NCI-H146 treated with DMSO at 0.1 percent for 48 hours (cell line): ENCODE measurements around the gene TXNRD1.
"Not testable (repeated sequence)": the region's sequence is repeated elsewhere in the genome, so short reads cannot be mapped to it uniquely, and the experiment has no call there.

Source experiments
- DNase-seq: peaks from one replicate; lab custom pipeline; 2025; ENCODE audit not compliant: unreplicated experiment; lab: John Stamatoyannopoulos, UW

The TXNRD1 gene

DNA sequence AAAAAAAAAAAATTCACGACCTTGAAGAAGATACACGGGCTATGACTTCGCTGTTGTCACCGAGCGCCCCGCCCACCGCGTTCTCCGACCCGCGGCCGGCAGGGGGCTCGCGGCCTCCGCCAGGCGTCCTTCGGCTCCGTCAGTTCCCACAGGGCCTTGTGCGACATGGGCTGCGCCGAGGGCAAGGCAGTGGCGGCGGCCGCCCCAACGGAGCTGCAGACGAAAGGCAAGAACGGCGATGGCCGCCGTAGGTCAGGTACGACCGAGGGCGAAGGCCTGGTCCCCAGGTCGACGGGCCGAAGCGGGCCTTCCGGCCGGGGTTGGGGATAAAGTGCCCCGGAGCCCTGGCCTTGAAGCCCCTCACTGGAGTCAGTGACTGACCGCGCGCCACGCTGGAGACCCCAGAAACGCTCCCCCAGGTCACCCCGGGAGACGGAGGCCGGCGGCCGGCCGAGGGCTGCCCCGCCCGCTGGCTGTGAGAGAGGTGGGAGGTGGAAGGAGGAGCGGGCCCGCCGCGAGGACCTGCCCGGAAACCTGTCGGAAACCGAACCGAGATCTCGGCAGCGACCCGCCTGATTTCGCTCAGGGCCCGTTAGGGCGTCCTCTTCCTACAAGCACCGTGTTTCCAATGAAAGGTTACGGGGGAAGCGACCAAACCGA lies at the start of gene TXNRD1:
Gene TXNRD1 (plus strand): TSS at position 142 of the 660 bp plus-strand sequence. CDS start 24 bp downstream, at position 166.
- no peak for DNase-seq

DNA sequence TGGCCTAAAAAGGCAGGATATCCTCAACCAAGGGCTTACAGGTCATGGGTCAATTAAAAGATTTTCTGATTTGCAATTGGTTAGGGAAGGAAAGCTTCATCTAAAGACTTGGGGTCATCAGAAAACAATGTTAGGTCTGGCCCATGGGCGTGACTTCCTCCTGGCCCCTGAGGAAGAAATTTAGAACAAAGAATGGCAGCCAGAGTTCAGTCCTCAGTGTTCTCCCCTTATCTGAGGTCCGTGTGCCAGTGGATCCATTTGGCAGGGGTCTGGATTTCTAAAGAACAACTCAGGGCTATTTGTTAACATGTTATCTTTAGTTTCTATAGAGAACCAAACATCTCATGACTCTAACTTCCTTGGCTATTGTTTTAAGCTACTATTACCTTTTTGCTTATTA lies 49.8 kb upstream of the TXNRD1 start:
- no peak for DNase-seq

DNA sequence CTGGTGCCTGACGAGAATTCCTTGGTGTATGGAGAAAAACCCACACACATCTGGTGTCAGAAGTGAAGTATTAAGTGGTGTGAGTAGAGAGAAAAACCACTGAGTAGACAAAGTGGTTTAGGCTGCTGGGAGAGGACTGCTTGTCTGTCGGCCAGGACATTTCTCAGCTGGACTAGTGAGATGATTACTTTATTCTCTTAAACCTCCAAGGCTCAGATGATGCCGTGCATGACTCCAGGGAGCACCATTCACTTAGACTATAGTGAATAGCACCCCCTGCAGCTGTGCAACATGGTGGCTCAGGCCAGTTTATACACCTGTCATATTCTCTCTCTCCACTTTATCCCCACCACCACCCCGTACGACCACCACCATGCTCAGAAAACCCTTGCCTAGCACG lies 49.1 kb upstream of the TXNRD1 start:
- peak; percentile 31 for DNase-seq

DNA sequence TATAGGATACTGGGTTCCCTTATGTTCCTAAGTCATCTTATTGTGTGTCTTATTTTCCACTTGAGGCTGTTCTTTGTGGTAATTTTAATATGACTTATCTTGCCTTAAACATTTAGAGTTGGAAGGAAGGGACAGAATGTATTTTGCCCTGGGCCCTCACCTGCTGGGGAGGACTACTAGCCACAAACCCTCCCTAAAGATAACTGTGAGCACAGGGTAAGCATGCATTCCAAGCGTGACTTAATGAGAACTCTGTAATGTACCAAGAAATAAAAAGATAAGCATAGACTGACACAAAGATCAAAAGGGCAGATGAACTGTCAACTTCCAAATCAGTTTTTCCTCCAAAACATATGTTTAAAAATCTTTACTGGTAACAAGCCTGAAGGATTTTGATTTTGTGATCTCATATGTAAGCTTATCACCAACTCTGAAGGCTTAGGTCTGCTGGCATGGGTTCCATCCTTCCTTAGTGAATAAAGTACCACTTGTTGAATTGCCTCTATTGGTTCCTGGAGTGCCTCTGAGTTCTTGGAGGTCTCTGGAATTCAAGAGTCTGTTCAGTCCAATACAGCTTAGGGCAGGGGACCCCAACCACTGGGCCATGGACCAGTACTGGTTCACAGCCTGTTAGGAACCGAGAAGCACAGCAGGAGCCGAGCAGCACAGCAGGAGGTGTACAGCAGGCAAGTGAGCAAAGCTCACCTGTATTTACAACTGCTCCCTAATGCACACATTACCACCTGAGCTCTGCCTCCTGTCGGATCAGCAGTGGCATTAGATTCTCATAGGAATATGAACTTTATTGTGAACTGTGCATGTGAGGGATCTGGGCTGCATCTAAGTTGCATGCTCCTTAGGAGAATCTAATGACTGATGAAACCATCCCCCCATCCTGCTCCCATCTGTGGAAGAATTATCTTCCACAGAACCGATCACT lies 47.8 kb upstream of the TXNRD1 start:
- peak; percentile 26 for DNase-seq

DNA sequence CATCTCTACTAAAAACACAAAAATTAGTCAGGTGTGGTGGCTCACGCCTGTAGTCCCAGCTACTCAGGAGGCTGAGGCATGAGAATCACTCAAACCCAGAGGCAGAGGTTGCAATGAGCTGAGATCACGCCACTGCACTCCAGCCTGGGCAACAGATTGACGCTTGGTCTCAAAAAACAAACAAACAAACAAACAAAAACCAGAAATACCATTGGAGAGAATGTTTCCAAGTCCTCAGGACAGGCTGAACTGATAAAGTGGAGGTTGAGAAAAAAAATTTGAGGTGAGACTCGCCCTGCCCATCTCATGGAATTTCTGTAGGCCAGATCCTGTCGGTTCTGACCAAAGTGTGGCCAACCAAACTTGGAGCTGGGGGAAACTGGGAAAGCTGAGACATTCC lies 47.0 kb upstream of the TXNRD1 start:
- DNase-seq = no peak

DNA sequence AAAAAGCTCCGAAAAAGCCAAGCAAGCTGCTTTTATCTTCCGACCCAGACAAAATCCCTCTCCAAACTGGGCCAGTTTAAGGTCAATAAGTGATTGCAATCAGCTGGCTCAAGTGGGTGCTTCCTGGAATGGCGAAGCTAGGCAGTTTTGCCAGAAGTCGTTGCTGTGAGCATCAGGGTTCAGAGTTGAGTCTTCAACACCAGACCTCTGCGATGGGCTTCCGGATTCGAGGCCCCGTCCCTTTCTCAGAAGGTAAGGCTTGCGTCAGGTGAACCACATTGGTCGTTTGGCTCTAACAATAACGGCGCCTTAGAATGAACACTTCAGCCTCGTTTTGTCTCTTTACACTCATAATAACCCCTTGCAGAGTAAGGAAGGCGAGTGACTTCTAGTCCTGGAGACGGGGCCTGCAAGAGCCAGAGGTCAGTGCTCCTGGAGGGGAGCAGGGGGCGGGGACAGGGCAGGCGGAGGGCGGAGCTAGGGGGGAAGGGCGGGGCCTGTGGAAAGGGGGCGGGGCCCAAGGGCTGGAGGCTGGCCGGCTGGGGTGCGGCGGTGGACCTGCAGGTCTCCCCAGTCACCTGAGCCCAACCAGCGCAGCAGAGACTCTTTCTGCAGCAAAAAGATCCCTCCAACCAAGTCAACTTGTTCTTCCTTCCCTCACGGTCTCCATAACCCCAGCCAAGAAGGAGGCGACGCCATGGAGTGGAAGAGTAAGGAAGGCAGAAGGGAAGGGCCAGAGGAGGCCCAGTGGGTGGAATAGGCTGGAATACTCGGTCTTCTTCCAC lies 43.6 kb upstream of the TXNRD1 start:
- no peak for DNase-seq

DNA sequence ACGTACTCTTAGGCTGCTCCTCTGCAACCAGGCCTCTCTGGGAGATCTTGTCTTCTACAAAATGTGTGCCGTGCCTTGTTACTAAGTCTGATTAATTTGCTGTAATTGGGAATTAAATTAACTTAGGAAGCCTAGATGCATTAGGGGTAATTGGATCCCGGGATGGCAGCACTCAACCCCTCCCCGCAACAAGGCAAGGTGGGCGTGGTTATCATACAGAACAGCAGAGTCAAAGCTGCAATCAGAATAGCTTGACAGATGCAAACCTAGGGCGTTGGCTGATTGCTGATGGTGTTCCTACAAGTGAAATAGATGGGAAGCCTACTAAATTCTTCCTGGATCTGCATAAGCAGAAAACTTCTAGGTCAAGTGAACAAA lies 43.0 kb upstream of the TXNRD1 start:
- DNase-seq = no peak

DNA sequence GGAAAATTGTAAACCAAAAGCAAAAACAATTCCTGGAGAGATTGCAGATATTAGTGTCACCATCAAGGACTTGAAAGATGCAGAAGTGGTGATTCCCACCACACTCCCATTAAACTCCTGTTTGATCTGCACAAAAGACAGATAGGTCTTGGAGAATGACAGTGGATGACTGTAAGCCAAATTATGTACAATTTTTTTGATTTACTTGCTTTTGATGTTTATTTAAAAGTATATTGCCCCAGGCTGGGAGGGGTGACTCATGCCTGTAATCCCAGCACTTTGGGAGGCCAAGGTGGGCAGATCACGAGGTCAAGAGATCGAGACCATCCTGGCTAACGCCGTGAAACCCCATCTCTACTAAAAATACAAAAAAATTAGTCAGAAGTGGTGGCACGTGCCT lies 41.8 kb upstream of the TXNRD1 start:
- not testable (repeated sequence) for DNase-seq

DNA sequence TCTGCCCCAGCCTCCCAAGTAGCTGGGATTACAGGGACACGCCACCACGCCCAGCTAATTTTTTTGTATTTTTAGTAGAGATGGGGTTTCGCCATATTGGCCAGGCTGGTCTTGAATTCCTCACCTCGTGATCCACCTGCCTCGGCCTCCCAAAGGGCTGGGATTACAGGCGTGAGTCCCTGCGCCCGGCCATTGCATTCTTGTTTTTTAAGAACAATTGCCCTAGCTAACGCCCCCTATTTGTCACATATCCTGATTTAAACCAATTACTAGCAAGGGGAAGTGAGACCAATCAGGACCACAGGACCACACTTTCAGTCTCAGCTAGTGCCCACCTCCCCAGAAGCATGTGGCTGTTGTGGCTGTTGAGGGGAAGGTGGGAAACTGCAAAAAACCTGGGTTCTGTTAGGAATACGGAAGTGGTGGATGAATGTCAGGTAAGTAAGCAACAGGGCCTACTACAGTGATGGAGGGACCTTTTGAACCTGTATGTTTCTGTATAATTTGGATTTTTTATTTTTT lies 39.8 kb upstream of the TXNRD1 start:
- DNase-seq = no peak

DNA sequence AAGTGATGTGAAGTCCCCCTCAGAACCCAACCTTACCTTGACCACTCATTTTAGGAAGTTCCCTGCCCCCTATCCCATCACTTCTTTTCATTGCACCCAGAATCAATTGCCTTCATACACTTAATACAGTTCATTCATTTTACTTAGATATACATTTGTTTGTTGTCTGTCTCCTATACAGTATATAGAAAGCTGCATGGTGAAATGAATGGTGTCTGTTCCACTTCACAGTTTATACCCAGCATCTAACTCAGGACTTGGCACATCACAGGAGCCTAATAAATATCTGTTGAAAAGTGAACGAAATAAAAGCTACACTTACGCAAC lies 38.3 kb upstream of the TXNRD1 start:
- no peak for DNase-seq

DNA sequence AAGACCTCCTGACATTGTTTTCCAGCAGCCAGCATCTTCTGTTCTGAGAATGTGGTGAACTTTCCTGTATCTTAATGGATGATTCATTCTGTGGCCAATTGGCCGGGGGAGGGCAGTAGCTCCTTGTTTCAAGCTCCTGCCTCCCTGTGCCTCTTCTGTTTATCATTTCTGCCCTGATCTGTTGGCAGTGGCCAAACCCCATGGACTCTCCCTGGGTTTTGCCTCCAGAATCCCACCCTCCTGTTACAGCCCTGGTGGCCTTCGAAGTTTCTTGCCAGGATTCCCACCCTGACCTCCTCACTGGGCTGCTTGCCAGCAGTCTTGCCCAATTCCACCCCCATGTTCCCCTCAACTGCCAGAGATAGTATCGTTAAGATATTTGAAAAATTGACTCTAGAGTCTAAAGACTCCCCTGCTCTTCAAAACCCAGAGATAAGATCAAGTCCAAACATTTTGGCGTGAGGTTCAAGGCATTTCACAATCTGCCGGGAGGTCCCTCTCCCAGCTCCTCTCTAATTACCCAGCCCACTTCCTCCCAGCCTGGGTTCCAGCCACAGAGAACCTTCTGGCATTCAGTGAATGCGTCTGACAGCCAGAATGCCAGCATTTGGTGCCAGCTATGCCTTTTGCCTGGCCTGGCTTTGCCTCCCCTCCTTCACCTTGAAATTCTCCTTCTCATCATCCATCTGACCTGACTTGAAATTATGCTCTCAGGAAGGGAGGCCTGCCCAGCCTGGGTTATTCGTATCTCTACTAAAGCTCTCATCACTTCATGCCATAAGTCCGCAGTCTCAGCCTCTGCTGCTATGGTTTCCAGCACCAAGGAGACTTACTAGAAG lies 37.7 kb upstream of the TXNRD1 start:
- no peak for DNase-seq

DNA sequence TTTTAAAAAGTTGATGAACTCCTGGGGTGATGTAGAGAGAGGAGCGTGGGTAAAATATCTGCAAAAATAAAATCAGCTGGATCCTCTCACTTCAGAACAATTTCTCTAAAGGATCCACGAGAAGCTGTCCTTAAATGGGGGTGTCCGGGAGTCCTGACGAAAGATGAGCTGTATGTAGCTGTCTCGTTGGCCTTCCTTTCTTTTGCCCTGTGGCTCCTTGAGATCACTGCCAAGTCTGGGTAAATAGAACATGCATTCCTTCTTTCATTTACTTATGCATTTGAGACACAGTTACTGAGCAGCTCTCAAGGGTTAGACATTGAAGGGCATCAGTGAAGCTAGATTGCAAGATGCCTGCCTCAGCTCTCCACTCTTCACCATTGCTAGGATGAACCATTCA lies 35.2 kb upstream of the TXNRD1 start:
- DNase-seq = no peak

DNA sequence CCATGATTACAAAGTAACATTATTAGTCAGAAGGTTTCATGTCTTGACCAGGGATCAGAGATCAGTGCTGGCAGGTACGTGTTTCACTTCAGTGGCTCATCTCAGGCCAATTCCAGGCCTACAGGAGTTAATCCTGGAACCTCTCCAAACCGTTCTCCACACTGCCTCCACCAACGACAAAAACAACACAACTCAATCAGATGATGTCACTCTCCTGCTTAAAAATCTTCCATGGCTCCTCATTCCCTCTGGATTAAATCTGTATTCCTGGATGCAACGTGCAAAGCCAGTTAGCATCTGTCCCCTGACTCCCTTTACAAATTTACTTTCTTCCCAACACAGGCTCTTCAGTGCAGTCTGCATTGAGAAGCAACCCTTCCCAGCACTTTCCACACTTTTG lies 34.3 kb upstream of the TXNRD1 start:
- DNase-seq = no peak

DNA sequence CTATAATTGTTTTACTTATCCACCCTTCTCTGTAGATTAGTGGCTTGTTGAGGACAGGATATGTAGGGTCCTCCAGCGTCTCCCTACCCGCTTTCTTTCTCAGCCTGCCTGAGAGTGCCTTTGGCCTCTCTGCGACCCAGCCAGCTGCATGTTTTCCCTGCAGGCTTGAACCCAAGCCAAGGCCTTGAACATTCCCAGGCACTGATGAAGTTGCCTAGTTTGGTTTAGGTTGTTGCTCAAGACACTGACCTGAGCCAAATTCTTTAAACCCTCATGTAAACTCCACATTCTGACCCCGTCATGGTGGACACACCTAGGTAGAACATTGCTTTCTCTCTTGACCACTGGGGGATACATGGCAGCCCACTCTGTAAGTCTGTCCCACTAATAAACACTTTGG lies 33.4 kb upstream of the TXNRD1 start:
- DNase-seq = no peak

DNA sequence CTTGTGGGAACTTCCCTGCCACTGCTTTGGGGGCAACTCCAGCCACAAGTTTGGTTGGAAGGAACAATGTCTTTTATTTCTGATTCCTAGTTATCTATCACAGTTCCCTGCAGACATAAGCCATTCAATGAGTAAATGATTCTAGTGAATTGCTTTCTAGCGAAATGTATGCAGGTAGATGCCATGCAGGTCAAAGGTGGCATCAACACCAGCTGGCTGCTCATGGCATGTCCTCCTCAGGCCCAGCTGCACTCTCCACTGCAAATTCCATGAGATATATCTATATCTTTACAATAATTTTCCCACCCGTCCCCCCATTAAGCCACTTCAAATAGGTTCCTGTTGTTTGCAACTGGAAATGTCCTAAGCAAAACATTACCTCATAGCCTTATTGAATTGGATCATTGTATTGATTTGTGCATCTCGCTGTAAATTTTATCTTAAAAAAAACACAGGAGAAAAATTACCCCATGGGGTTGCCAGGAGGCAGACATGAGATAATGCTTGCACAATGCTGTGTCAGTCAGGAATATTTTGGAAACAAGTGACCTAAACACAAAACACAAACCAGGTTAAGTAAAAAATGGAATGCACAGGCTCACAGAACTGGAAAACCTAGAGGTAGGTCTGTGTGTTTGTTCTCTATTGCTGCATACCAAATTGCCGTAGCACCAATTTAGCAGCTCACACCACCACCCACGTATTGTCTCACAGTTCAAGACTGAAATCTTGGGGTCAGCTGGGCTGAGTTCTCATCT lies 32.8 kb upstream of the TXNRD1 start:
- DNase-seq = no peak

DNA sequence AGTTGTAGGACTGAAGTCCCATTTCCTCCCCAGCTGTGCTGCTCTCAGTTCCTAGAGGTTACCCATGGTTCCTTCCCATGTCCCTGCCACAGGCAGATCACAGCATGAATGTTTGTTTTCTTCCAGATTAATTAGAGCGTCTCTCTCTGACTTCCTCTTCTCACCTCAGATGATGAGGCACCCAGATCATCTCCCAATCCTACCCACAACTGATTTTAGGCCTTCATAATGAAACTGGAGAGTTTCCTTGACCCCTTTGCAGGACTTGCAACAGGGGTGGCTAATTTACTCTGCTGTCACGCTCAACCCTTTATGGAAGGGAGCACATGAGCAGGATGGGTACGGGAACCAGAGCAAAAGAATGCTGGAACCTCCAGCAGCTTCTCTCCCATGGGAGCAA lies 32.1 kb upstream of the TXNRD1 start:
- no peak for DNase-seq

DNA sequence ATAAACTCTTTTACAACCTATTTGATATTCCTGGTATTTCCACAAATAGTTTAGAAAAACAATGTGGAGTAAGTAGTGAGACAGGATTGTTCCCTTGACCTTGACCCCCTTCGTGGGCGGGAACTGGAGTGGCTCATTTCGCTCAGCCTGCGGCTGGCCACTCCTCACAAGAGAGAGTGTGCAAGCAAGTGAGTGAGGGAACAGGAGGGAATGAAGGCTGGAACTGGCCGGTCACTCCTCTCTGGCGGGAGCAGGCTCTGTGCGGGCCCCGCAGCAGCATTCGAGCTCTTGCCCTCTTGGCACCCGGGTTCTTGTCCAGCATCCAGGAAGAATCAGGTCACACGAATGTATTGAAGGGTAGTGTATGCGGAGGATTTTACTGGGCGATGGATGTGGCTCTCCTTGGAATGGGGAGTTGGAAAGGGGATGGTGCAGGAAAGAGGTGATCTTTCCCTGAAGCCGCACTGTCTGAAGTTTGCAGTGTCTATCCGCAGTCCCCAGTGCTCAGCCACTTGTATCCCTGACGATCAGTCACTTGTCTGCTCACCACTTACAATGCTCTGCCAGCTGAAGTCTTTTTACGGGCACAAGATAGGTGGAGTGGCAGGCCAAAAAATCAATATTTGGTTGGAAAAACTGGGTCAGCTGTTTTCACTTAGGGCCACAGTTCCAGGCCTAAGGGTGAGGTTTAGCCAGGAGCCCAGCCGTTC lies 28.0 kb upstream of the TXNRD1 start:
- DNase-seq = no peak

DNA sequence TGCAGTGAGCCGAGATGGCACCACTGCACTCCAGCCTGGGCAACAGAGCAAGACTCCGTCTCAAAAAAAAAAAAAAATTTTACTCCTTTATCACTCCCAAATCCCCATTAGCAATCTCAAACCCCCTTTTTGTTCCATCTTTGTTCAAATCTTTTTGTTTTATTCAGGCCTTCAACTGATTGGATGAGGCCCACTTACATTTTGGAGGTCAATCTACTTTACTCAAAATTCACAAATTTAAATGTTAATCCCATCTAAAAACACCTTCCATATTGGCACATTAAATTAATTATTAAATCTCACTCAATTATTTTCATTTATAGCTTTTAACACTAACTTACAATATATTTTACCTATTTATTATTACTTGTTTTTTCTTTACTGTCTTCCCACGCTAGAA lies 27.0 kb upstream of the TXNRD1 start:
- no peak for DNase-seq

DNA sequence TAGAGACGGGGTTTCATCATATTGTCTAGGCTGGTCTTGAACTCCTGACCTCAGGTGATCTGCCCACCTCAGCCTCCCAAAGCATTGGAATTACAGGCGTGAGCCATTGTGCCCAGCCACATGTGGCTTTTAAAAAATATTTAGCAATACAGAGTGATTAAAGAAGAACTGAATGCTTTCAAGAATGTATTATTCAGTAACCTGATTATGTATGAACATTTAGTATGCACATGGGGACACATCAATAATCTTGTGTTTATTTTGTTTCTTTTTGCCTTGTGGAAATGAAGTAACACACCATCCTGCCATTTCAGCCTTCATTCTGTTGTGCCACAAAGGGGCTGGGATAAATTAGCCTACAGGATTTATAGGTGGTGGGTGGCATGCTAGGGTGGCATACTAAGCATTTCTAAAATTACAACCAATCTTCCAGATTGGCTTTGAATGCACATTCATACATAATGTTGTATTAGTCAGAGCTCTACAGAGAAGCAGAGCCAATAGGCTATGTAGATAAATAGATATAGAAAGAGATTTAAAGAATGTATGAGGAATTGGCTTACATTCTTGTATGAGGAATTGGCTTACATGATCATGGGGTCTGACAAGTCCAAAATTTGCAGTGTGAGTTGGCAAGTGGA lies 25.5 kb upstream of the TXNRD1 start:
- DNase-seq = no peak
